ENCODE data around the gene MFNG. TPM values are rescaled to one million over a fixed set of nuclear protein-coding genes. Genes with fewer than 3 reads are reported as not detected.

The MFNG gene
- total RNA-seq, 2 donors from 2014 or later = 21.6 to 23.0 TPM

DNA sequence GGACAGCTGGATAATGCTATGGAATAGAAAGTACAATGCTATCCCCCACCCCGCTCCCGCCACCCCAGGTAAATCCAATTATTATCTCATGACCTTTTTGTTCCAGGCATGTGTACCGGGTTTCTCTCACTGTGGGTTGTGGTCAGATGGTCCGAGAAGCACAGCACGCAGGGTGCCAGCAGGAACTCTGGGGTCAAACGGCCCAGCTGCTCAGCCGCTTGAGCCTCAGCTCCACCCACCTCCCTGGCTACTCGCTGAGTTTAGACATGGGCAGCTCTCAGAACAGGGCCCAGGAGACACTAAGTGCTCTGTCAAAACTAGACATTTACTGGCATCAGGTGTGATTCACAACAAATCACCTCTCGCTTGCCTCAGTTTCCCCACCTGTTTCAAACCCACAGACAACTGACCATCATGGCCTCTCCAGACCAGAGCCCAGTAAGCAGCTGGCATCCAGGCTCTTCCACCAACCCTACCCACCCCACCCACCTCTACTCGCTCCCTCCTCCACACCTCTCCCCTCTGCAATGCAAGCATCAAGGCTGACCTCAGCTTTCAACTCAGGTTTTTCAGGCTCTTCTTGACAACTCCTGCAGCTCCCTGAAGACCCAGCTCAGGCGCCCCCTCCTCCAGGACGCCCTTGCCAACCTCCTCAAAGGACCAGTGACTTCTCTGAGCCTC, 13.0 kb upstream of the MFNG start:
- no peak for DNase-seq (ENCODE audit: low spot score)
- intact Hi-C loops (cut with DNase I) = no loop called here

DNA sequence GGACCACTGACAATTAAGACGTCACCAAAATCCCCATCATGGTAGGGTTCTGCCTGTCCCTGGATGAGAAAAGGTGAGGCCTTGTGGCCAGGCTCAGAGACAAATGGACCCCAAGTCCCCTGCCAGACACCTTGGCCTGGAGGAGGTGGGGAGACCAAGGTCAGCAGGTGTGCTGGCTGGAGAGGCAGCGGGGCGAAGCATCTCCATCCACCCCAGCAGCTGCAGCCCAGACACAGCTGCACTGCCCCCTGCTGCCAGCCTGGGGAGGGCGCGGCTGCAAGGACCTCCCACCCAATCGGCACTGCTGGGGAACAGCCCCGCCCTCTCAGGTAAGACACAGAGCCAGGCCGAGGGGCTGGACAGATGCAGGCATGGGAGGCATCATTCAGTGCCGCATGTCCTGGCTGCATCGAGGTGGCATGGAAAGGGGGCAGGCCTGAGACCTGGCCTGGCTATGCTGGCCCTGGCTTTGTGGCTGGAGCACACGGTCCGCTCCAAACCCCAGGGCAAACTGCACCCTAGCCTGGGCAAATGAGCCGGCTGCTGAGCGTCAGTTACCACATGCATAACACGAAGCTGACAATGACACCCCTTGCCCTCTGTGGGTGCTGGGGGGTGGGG, 12.2 kb upstream of the MFNG start:
- no peak for DNase-seq (ENCODE audit: low spot score)
- intact Hi-C loops (cut with DNase I) = no loop called here

DNA sequence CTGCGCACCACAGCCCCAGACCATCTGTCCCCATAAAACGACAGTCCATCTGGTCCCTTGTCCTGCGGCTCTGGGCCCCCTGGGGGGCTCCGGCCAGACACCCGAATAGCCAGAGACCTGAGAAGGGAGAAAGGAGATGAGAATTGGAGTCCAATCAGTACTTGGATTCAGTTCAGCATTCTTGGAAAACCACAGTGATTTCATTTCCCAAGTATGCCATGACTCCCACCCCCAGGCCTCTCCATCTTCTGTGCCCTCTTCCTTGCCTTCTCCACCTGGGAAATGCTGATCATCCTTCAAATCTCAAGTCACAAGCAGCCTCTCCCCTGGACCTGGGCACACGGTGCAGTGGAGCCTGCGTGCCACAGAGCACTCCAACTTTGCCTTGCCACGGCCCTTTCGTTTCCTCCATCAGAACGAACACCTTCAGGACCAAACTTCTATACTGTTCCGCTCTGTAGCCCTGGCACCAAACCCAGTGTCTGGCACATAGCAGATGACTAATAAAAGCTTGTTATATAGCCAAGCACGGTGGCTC, 10.9 kb upstream of the MFNG start:
- intact Hi-C loops (cut with DNase I) = no loop called here

DNA sequence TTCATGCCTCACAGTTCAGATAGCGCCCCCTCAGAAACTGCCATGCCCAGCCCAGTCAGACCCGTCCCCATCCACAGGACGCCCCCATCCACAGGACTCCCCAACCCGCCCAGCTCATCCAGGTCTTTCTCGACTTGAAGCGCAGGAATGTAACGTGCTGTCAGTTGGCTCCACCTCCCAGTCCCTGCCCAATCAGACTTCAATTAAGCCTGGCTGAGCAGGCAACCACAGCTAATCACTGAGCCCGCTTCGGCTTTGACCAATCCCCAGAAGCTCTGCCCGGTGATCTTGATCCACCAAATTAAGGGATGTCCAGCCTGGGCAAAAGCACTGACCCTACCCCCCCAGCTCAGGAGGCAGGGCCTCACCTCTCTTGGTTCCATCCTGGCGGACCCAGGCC, 10.5 kb upstream of the MFNG start:
- DNase-seq (ENCODE audit: low spot score) = no peak
- intact Hi-C loops (cut with DNase I) = no loop called here

More for the DNA sequence above, 10.9 kb upstream of the MFNG start:
- no peak for DNase-seq (ENCODE audit: low spot score)

DNA sequence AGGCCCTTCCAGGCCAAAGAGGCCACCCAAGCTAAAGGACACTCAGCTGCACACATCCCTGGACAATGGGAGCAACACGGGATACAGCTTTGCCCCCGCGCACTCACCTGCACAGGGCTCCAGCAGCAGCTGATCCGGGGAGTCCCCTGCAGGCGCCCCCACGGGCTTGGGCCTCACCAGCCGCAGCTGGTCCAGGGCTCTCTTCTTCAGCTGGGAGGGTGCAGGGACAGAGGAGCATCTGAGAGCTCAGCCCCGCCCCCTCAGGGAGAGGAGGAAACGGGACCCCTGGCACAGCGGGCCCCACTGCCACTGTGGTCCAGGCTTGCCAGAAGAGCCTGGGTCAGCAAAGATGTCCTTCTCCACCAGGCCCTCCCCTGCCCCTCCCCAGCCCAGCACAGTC, 7.8 kb upstream of the MFNG start:
- intact Hi-C loops (cut with DNase I) = no loop called here
- no peak for DNase-seq (ENCODE audit: low spot score)

DNA sequence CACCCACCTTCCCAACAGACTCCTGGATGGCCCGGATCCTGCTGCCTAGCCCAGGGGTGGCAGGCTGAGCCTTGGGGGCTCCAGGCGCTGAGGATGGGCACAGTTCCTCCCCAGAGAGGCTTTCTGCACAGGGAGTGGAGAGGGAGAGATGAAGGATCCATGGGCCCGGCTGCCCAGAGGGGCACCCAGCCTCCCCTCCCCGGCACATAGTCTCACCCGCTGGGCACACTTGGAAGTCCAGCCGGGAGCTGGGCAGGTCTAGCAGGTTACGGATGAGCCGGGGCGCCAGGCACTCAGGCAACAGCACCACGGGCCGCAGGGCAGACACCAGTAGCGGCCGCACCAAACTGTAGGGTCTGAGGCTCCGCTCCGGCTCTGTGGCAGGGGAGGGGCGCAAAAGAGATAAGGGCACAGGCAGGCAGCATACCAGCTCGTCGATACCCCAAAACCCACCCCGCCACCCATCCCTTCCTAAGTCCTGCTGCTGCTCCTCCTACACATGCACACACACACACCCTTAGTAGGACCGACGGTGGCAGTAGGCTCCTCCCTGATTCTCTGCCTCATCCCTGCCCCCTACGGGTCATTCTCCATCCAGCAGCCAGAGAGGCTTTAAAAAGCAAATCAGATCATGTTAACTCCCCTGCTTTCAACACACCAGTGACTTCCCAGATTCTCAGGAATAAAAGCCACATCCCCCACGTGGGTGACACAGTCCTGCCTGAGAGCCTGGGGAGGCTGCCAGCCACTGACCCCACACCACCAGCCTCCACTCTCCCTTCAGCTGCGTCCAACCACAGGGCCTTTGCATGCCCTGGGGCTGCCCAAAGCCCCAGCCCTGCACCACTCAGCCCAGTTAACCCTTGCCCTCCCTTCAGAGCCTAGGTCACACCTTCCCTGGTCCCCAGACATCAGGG, 6.5 kb upstream of the MFNG start:
- intact Hi-C loops (cut with DNase I) = no loop called here
- no peak for DNase-seq (ENCODE audit: low spot score)

DNA sequence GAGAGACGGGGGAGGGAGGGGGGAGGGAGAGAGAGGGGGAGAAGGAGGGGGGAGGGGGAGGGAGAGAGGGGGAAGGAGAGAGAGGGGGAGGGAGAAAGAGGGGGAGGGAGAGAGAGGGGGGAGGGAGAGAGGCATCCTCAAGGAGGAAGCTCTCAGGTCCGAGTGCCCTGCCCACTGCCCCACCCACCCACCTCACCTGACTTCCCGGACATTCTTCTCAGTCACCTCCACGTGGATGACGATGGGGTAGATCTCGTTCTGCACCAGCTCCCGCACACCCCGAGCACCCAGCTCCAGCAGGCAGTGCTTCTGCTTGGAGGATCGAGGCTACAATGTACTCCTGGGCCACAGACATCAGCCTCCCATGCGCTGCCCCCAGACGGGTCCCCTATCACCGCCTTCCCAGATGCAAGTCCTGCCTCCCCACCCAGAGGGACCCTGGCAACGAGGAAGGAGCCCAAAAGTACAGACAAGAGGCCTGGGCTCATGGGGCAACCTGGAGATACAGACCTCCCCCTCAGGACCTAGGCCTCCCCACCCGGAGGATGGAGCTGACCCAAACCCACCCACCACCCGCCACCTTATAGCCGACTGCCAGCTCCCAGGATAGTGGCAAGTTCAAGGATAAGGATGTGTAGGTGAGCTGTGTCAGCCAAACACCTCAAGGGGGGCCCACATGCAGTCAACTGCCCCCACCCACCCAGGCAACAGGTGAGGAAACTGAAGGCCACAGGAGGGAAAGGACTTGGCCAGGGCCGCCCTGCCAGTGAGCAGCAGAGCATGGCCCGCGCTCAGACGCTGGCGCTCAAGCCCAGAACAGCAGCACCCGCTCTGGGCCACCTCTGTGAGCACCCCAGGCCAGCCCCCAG, 5.6 kb upstream of the MFNG start:
- intact Hi-C loops (cut with DNase I) = no loop called here
- DNase-seq (ENCODE audit: low spot score) = no peak

DNA sequence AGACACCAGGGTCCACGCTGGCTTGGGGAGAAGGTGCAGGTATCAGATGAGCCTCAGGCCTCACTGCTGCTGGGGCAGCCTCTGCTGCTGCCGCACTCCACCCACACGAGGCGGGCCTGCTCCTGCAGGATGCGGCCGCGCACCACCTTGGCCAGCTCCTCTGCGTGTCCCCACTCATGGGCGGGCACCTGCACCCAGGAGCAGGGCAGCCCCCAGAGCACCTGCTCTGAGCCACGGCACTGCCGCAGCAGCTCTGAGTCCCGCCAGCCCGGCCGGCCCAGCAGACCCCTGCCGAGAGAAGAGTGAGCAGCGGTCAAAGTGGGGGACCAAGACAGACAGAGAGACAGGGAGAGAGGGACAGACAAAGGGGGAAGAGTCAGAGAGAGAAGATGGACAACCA, 4.9 kb upstream of the MFNG start:
- intact Hi-C loops (cut with DNase I) = no loop called here
- DNase-seq (ENCODE audit: low spot score) = no peak

DNA sequence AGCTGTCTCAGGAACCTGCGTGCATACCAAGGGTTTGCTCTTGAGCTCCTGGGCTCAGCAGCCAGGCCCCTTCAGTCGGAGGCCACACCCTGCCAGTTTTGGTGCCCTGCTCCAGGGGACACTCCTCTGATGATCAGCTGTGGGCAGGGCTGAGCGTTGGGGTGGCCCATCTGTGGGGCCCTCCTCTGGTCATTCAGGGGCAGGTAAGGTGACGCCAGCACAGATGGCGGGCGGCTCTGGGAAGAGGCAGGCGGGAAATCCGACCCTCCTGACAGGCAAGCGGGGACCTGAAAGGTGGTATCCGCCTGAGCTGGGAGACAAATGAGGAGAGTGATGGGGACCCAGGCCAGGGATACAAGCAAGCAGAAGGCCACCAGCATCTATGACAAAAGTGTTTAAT, 3.8 kb upstream of the MFNG start:
- intact Hi-C loops (cut with DNase I) = no loop called here
- DNase-seq (ENCODE audit: low spot score) = no peak

DNA sequence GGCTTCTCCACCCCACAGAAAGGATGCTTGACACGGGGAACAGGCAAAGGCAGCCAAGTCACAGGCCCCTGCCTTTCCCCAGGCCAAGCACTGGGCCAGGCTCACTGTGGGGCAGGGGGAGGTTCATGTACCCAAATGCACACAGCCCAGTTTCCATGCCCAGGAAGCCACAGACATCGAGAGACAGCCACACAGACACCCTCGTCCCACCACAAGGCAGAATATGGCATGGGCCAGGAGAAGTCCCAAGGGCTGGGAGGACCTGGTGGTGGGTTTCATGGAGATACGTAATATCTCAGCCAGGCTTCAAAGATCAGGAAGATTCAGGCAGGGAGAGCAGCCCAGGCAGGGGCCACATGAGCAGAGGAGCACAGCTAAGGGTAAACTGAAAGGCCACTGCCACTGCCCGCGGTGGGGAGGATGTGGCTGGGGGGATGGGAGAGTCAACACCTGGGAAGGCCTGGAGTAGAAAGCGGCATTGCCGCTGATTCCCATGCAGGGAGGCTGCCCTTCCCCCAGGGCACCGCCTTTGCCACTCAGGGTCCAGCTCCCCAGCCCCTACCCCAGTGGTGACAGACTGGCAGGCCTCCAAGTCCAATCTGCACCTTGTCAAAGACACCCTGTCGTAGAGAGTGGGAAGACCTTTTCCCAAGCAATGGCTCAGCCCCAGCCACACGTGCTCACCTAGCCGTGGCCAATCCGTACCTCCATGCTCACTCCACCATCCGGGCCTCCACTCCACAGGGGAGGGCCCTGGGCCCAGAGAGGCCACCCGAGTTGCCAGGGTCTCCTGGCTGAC, 2.4 kb upstream of the MFNG start:
- no peak for DNase-seq (ENCODE audit: low spot score)
- intact Hi-C loops (cut with DNase I) = no loop called here

DNA sequence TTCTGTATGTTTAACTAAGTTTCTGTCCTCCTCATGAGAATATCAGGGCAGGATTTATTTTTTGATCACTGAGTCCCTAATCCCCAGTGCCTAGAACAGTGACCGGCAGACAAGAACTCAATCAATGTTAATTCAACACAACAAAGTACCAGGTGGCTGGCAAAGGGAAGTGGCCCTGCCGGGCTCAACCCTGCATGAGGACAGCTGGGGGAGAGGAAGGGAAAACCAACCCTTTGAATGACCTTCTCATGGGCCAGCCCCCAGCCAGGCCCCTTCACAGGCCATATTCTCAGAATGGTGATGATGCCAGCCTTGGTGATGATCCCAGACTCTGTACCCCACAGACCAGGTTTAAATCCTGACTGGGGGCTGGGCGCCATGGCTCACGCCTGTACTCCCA, 1.4 kb upstream of the MFNG start:
- no peak for DNase-seq (ENCODE audit: low spot score)
- intact Hi-C loops (cut with DNase I) = no loop called here

DNA sequence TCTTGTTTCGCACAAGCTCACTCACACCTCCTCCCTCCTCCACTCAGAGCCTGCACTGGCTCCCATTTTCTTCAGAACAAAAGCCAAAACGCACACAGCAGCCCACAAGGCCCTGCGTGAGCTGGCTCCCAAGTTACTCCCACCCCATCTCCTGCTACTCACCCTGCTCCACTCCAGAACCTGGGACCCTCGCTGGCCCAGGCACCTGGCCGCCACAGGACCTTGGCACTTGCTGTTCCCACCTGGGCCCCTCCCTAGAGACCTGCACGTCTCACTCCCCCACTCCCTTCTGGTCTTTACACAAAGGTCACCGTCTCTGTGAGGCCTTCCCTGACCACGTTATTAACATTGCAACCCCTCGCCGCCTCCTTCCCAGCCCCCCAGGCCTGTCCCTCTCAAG, 945 bp upstream of the MFNG start:
- no peak for DNase-seq (ENCODE audit: low spot score)
- intact Hi-C loops (cut with DNase I) = no loop called here

DNA sequence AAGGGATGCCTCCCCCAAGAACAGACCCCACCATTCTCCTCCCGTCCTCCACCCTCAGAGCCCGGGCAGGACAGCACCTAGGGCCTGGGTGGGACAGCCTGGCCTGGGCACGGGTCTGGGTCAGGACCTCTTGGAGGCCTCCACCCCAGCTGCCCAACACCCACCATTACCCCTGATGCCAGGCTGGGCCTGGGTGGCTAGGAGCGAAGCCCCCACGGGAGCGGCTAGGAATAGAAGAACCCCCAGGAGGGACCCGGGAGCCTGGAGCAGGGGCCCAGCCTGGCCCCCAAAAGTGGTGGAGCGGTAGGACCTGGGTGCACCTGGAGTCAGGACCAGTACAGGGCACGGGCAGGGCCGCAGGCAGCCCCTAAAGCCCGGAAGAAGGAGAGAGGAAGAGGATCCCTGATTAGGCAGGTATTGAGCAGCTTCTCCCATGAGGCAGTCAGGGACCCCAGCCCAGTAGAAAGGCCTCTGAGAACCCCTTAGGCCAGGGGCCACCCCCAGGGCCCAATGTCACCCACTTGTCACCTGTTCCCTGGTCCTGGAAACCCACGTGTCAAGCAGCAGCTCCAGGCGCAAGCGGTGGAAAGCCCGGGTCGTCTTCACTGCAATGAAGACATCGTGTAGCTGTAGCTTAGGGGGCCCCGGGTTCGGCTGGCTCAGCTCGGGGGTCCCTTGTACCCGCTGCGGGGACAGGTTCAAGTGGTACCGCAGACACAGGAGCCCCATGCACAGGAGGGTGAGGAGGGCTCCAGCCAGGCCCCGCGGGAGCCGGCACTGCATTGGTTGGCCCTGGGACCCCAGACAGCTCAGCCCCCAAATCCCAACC, 575 bp downstream of the MFNG start:
- DNase-seq (ENCODE audit: low spot score) = no peak
- intact Hi-C loops (cut with DNase I) = no loop called here

DNA sequence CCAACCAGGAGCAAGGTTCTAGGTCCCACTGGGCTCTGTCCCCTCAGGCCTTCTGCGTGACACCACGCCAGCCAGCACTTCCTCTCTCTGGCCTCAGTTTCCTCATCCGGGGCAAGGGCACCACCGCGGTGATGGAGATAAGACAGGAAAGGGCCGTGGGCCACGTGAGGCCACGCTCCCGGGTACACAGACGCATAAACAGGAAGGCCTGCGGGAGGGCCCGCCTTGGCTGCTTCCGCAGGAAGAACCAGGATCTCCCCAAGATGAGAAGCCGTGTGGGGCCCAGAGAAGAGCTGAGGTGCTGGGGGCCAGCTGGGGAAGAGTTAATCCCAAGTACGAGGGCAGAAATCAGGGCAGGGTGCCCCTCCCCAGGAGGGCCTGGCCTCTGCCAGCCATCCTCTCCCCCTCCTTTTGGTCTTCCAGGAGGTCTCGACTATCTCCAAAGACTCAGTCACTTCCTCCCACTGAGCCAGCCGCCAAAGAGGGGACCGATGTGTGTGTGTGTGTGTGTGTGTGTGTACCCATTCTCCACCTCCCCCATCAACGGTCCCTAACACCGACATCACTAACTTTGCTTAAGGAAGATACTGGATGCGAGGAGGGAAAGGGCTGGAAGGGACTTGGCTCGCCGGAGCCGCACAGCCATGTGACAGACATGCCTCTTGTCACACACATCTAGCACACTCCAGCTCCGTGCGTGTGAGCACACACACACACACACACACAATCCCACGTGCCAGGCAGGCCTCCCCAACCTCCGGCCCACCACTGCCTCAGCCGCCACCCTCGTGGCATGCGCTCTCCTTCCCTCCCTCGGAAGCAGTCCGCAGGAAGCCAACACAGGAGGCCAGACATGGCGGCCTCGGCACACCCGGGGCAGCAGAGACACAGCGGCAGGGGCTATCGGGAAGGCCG, 1.4 kb downstream of the MFNG start:
- intact Hi-C loops (cut with DNase I) = no loop called here
- peak; percentile 95 for DNase-seq (ENCODE audit: low spot score)

DNA sequence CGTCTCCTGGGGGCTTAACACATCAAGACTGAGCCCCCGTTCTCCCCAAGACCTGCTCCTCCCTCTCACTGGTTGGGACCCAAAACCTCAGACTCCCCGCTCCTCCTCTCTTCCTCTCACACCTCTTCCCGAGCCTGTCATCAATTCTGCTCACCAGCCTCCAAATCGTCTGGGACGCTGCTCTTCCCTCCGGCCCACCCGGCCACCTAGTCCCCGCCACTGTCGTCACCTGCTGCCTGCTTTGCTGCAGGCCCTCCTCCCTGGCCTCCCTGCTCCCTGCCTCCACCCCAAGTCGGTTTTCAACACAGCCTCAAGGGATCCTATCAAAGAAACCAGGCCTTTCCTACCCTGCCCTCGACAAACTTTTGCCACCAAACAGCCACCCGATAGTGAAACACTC, 3.1 kb downstream of the MFNG start:
- no peak for DNase-seq (ENCODE audit: low spot score)

DNA sequence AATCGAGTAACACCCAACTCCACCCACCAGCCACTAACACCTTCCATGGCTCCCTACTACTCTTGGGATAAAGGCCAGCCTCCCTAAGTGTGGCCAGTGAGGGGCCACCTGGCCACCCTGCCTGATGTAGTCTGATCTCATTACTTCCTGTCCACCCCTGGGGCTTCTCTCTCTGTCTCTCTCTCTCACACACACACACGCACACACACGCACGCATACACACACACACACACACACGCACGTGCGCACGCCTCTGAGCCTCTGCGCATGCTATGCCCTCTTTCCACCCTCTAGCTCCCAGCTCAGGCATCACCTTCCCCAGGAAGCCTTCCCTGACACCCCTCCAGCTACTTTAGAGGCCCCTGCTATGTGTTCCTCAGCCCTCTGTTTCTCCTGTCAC, 3.9 kb downstream of the MFNG start:
- DNase-seq (ENCODE audit: low spot score) = no peak
- intact Hi-C loops (cut with DNase I) = no loop called here

More for the DNA sequence above, 3.1 kb downstream of the MFNG start:
- intact Hi-C loops (cut with DNase I) = no loop called here
